HCT116 (cell line): ENCODE data around the gene FCHO2. TPM values are rescaled to one million over a fixed set of nuclear protein-coding genes. Genes with fewer than 3 reads are reported as not detected.

Experiments
- ATAC-seq: fragments of 200-7000 bp; cut with Tn5 transposase; 2 replicates; pipeline ENCODE4 v1.9.1; 2020; ENCODE audit warnings: mild to moderate bottlenecking, moderate library complexity
- BruUV-seq: library from RNA; stranded (reverse); fragments of 400-500 nt; replicated peaks from 2 replicates; lab custom pipeline; 2021; lab: Mats Ljungman, UMichigan
- CTCF ChIA-PET: fragments of 300-600 bp; sonication (Branson Sonifier 250); formaldehyde crosslinking; loops from one replicate; lab custom pipeline; 2021; ENCODE audit warnings: antibody characterized with exemption; lab: Charles Lee
- POLR2A ChIA-PET: fragments of 300-600, 350-600 bp; sonication (Branson Sonifier 250); formaldehyde crosslinking; loops from one replicate; lab custom pipeline; 2021; ENCODE audit warnings: antibody characterized with exemption; lab: Charles Lee
- RAD21 ChIA-PET, 2 experiments: fragments of 300-600 bp; sonication (Branson Sonifier 250); formaldehyde crosslinking; loops; one replicate each; lab custom pipeline; 2023; ENCODE audit warnings: low total read pairs in 2 of 2; ENCODE audit not compliant: uncharacterized antibody in 2 of 2, unreplicated experiment in 2 of 2, low non-redundant PET in 1 of 2; lab: Charles Lee
- DNase-seq: peaks from one replicate; pipeline ENCODE4 v3.0.0-alpha.2; 2010; ENCODE audit warnings: low read depth, low spot score
- H2AFZ ChIP-seq: fragments of 200-600 bp; shearing (Covaris generic), sonication (generic); 2 replicates; pipeline ENCODE4 v1.6.1; 2017; ENCODE audit warnings: low read depth, mixed run types, mixed read lengths, antibody characterized with exemption, low read length; ENCODE audit not compliant: poor library complexity, severe bottlenecking
- H3K27ac ChIP-seq: 2 replicates; pipeline ENCODE4 v1.5.1; 2012; ENCODE audit warnings: low read depth, low read length
- H3K27me3 ChIP-seq: fragments of 200-600 bp; sonication (generic); 2 replicates; pipeline ENCODE4 v1.6.1; 2016; ENCODE audit warnings: mixed run types, low read length, mixed read lengths; ENCODE audit not compliant: insufficient read depth
- H3K36me3 ChIP-seq, 2 experiments: fragments of 200-500 bp in 1 of 2; fragments of 200-600 bp in 1 of 2; sonication (Bioruptor generic) in 1 of 2; sonication (generic) in 1 of 2; 2 replicates each; pipeline versions ENCODE4 v1.5.1 to v1.6.1; 2014 to 2016; ENCODE audit warnings: low read length in 2 of 2, inconsistent platforms in 1 of 2, mixed read lengths in 1 of 2, mixed run types in 1 of 2; ENCODE audit not compliant: insufficient read depth in 2 of 2, control insufficient read depth in 1 of 2
- H3K4me1 ChIP-seq, 2 experiments: fragments of 200-600 bp in 1 of 2; sonication (generic) in 1 of 2; 2 replicates each; pipeline versions ENCODE4 v1.5.1 to v1.6.1; 2012 to 2017; ENCODE audit warnings: low read length in 2 of 2, inconsistent platforms in 1 of 2, mild to moderate bottlenecking in 1 of 2, mixed read lengths in 1 of 2, mixed run types in 1 of 2, moderate library complexity in 1 of 2; ENCODE audit not compliant: insufficient read depth in 2 of 2, control insufficient read depth in 1 of 2
- H3K4me2 ChIP-seq: fragments of 200-600 bp; sonication (generic); 2 replicates; pipeline ENCODE4 v1.6.1; 2017; ENCODE audit warnings: mixed run types, low read length, mixed read lengths
- H3K4me3 ChIP-seq, 2 experiments: fragments of 200-600 bp in 1 of 2; sonication (generic) in 1 of 2; replicated peaks in 1 of 2; 2 replicates each; pipeline ENCODE4 v1.5.1; 2011 to 2016; ENCODE audit warnings: low read length in 2 of 2, control low read depth in 1 of 2, low read depth in 1 of 2, mild to moderate bottlenecking in 1 of 2, mixed read lengths in 1 of 2, mixed run types in 1 of 2
- H3K79me2 ChIP-seq: fragments of 200-600 bp; sonication (generic); 2 replicates; pipeline ENCODE4 v1.6.1; 2017; ENCODE audit warnings: mild to moderate bottlenecking, mixed run types, low read length, moderate library complexity, mixed read lengths; ENCODE audit not compliant: insufficient read depth
- H3K9ac ChIP-seq: fragments of 200-600 bp; sonication (generic); 2 replicates; pipeline ENCODE4 v1.6.1; 2016; ENCODE audit warnings: low read length, mixed read lengths
- H3K9me2 ChIP-seq: fragments of 200-600 bp; sonication (generic), shearing (Covaris generic); 2 replicates; pipeline ENCODE4 v1.6.1; 2017; ENCODE audit warnings: mixed run types, mild to moderate bottlenecking, moderate library complexity; ENCODE audit not compliant: insufficient read depth
- H3K9me3 ChIP-seq, 2 experiments: fragments of 200-500 bp in 1 of 2; fragments of 200-600 bp in 1 of 2; sonication (Bioruptor generic) in 1 of 2; sonication (generic) in 1 of 2; 2 replicates each; pipeline ENCODE4 v1.6.1; 2014 to 2017; ENCODE audit warnings: low read length in 2 of 2, mixed read lengths in 2 of 2, inconsistent platforms in 1 of 2, low read depth in 1 of 2, mild to moderate bottlenecking in 1 of 2, mixed run types in 1 of 2, moderate library complexity in 1 of 2; ENCODE audit not compliant: control insufficient read depth in 1 of 2, insufficient read depth in 1 of 2
- H4K20me1 ChIP-seq: fragments of 200-600 bp; sonication (generic), shearing (Covaris generic); 2 replicates; pipeline ENCODE4 v1.6.1; 2017; ENCODE audit warnings: mixed run types, mild to moderate bottlenecking, moderate library complexity; ENCODE audit not compliant: insufficient read depth
- ELF1 ChIP-seq: IDR thresholded peaks from 2 replicates; pipeline ENCODE4 v1.6.1; 2012; ENCODE audit warnings: low read depth, borderline replicate concordance
- EZH2 ChIP-seq: fragments of 200-600 bp; sonication (generic); IDR thresholded peaks from 2 replicates; pipeline ENCODE4 v1.6.1; 2017; ENCODE audit warnings: antibody characterized with exemption, mixed run types
- FOSL1 ChIP-seq: IDR thresholded peaks from 2 replicates; pipeline ENCODE4 v1.6.1; 2012; ENCODE audit warnings: low read depth
- MAX ChIP-seq: IDR thresholded peaks from 2 replicates; pipeline ENCODE4 v1.6.1; 2012
- POLR2A ChIP-seq: IDR thresholded peaks from 2 replicates; pipeline ENCODE4 v1.7.0; 2011; ENCODE audit warnings: borderline replicate concordance; ENCODE audit not compliant: insufficient read depth, insufficient read length; ENCODE audit errors: extremely low read depth
- SP1 ChIP-seq: IDR thresholded peaks from 2 replicates; pipeline ENCODE4 v1.6.1; 2012; ENCODE audit warnings: low read depth
- TCF7L2 ChIP-seq: IDR thresholded peaks from 2 replicates; pipeline ENCODE4 v1.7.0; 2011; ENCODE audit warnings: borderline replicate concordance, inconsistent platforms; ENCODE audit not compliant: insufficient read depth, insufficient read length; ENCODE audit errors: extremely low read depth
- YY1 ChIP-seq: IDR thresholded peaks from 2 replicates; pipeline ENCODE4 v1.6.1; 2011; ENCODE audit warnings: low read length, low read depth, moderate library complexity, mild to moderate bottlenecking; ENCODE audit not compliant: insufficient replicate concordance; ENCODE audit errors: extremely low read depth
- ZBTB33 ChIP-seq: IDR thresholded peaks from 2 replicates; pipeline ENCODE4 v1.6.1; 2011; ENCODE audit warnings: mild to moderate bottlenecking, low read length, moderate library complexity; ENCODE audit not compliant: insufficient replicate concordance; ENCODE audit errors: extremely low read depth
- ZFX ChIP-seq: fragments of 450-650 bp; IDR thresholded peaks from 2 replicates; pipeline ENCODE4 v1.6.1; 2017
- intact Hi-C: fragments of 100-400 bp; cut with micrococcal nuclease; formaldehyde crosslinking; loops from 2 replicates; pipeline ENCODE4 v1.10.0; 2022
- total RNA-seq: library from RNA; stranded (reverse); gene quantifications from one replicate; pipeline ENCODE4 v1.2.1, GENCODE V29; 2021; ENCODE audit not compliant: unreplicated experiment

Gene FCHO2
- total RNA-seq, 1 experiment from 2014 or later, result 18.7 TPM

- no peaks in the 10 kb centered on the region for H3K36me3 ChIP-seq
- no peaks in the 10 kb centered on the region for H4K20me1 ChIP-seq
- H2AFZ ChIP-seq, result no peak overlapping the region
- POLR2A ChIA-PET, result no interaction called here
- no peaks in the 10 kb centered on the region for H3K9me2 ChIP-seq
- H3K27me3 ChIP-seq, result no peaks in the 10 kb centered on the region
- no peak for ATAC-seq
- no peaks in the 10 kb centered on the region for H3K4me1 ChIP-seq
- H3K9me3 ChIP-seq, result no peaks in the 10 kb centered on the region
- RAD21 ChIA-PET, result no interaction called here
- intact Hi-C loops, result no loop called here
- DNase-seq, result no peak
- no peak overlapping the region for H3K9ac ChIP-seq
- TF ChIP-seq ELF1 (no peak), ZFX (no peak), MAX (no peak), TCF7L2 (no peak), ZBTB33 (no peak), POLR2A (no peak), EZH2 (no peak), YY1 (no peak), FOSL1 (no peak), SP1 (no peak)
- CTCF ChIA-PET, result no interaction called here
- no peak overlapping the region for H3K27ac ChIP-seq
- no TSS peak for BruUV-seq
- no peaks in the 10 kb centered on the region for H3K79me2 ChIP-seq
- H3K4me2 ChIP-seq, result no peak overlapping the region
- H3K4me3 ChIP-seq, result no peak overlapping the region
Observed at GRCh38 chr5:73039082-73039481, 83.2 kb downstream of the FCHO2 start.
